DND-41 (cell line): ENCODE results near the gene DDX3X.
"Not testable (repeated sequence)": the region's sequence is repeated elsewhere in the genome, so short reads cannot be mapped to it uniquely, and the experiment has no call there.

Experiments
- ATAC-seq: fragments of 200-7000 bp; cut with Tn5 transposase; 3 replicates; pipeline ENCODE4 v1.9.1; 2021; ENCODE audit warnings: low read depth; ENCODE audit not compliant: insufficient read depth
- DNase-seq: peaks from one replicate; pipeline ENCODE4 v3.0.0-alpha.2; 2020
- H2AFZ ChIP-seq: 2 replicates; pipeline ENCODE4 v1.6.0; 2012; ENCODE audit warnings: low read depth, low read length
- H3K27ac ChIP-seq: 2 replicates; pipeline ENCODE4 v1.5.1; 2012; ENCODE audit warnings: low read length, inconsistent platforms
- H3K27me3 ChIP-seq: fragments of 200-600 bp; sonication (generic); 2 replicates; pipeline ENCODE4 v1.6.0; 2012; ENCODE audit warnings: low read length, mild to moderate bottlenecking, inconsistent platforms; ENCODE audit not compliant: insufficient read depth, poor library complexity
- H3K36me3 ChIP-seq: 2 replicates; pipeline ENCODE4 v1.5.1; 2012; ENCODE audit warnings: low read length, inconsistent platforms; ENCODE audit not compliant: insufficient read depth
- H3K4me1 ChIP-seq: 2 replicates; pipeline ENCODE4 v1.5.1; 2012; ENCODE audit warnings: mild to moderate bottlenecking, low read length; ENCODE audit not compliant: insufficient read depth
- H3K4me2 ChIP-seq: 2 replicates; pipeline ENCODE4 v1.6.0; 2012; ENCODE audit warnings: mild to moderate bottlenecking, moderate library complexity, low read length, inconsistent platforms; ENCODE audit not compliant: insufficient read depth
- H3K4me3 ChIP-seq, 2 experiments: fragments of 200-600 bp in 1 of 2; shearing (Covaris generic) in 1 of 2; 2 replicates each; pipeline ENCODE4 v1.5.1; 2012 to 2016; ENCODE audit warnings: inconsistent platforms in 2 of 2, low read length in 2 of 2, mild to moderate bottlenecking in 2 of 2, low read depth in 1 of 2, moderate library complexity in 1 of 2
- H3K79me2 ChIP-seq: 2 replicates; pipeline ENCODE4 v1.6.0; 2012; ENCODE audit warnings: low read length, inconsistent platforms; ENCODE audit not compliant: insufficient read depth
- H3K9ac ChIP-seq: 2 replicates; pipeline ENCODE4 v1.6.0; 2012; ENCODE audit warnings: low read depth, mild to moderate bottlenecking, inconsistent platforms, low read length, moderate library complexity
- H3K9me3 ChIP-seq: 2 replicates; pipeline ENCODE4 v1.5.1; 2012; ENCODE audit warnings: low read length, moderate library complexity, mild to moderate bottlenecking, inconsistent platforms; ENCODE audit not compliant: insufficient read depth, severe bottlenecking
- H4K20me1 ChIP-seq: 2 replicates; pipeline ENCODE4 v1.6.0; 2012; ENCODE audit warnings: low read length; ENCODE audit not compliant: insufficient read depth
- CTCF ChIP-seq: IDR thresholded peaks from 2 replicates; pipeline ENCODE4 v1.5.1; 2012; ENCODE audit warnings: borderline replicate concordance, low read length, moderate library complexity, mild to moderate bottlenecking; ENCODE audit not compliant: poor library complexity, severe bottlenecking; ENCODE audit errors: extremely low read depth
- EZH2 ChIP-seq: IDR thresholded peaks from 3 replicates; pipeline ENCODE4 v1.6.1; 2012; ENCODE audit warnings: borderline replicate concordance, low read depth, mild to moderate bottlenecking, moderate library complexity, low read length, inconsistent platforms; ENCODE audit not compliant: severe bottlenecking

The DDX3X gene

GRCh38 chrX:41314881-41315280 is 19.1 kb upstream of the DDX3X start:
- H3K9me3 ChIP-seq = no peaks in the 10 kb centered on the region

GRCh38 chrX:41316266-41316665 is 17.7 kb upstream of the DDX3X start:
- not testable (repeated sequence) for H4K20me1 ChIP-seq, H3K36me3 ChIP-seq, H3K27me3 ChIP-seq, H3K4me2 ChIP-seq, DNase-seq, H3K9me3 ChIP-seq, H3K9ac ChIP-seq, H3K79me2 ChIP-seq, H3K4me3 ChIP-seq, H3K4me1 ChIP-seq, ATAC-seq, H3K27ac ChIP-seq, H2AFZ ChIP-seq

More at GRCh38 chrX:41314881-41315280, 19.1 kb upstream of the DDX3X start:
- H3K4me1 ChIP-seq = no peaks in the 10 kb centered on the region
- TF ChIP-seq CTCF (no peak), EZH2 (no peak)
- H4K20me1 ChIP-seq = no peaks in the 10 kb centered on the region
- H3K4me2 ChIP-seq = no peak overlapping the region
- H3K79me2 ChIP-seq = no peaks in the 10 kb centered on the region
- no peak overlapping the region for H3K9ac ChIP-seq
- no peak overlapping the region for H2AFZ ChIP-seq
- no peak overlapping the region for H3K27ac ChIP-seq
- no peak for DNase-seq
- H3K4me3 ChIP-seq = no peak overlapping the region
- ATAC-seq = no peak
- no peaks in the 10 kb centered on the region for H3K27me3 ChIP-seq
- H3K36me3 ChIP-seq = no peaks in the 10 kb centered on the region

GRCh38 chrX:41317477-41318208 is 16.3 kb upstream of the DDX3X start:
- Histone ChIP-seq H3K27ac (no peak overlapping the region), H2AFZ (no peak overlapping the region)
- DNase-seq = no peak

More at GRCh38 chrX:41317477-41318208, 16.3 kb upstream of the DDX3X start:
- H3K79me2 ChIP-seq = no peaks in the 10 kb centered on the region
- H3K27me3 ChIP-seq = no peaks in the 10 kb centered on the region
- no peak overlapping the region for H3K9ac ChIP-seq
- no peak overlapping the region for H3K4me2 ChIP-seq
- H3K4me1 ChIP-seq = no peaks in the 10 kb centered on the region
- no peak for ATAC-seq
- H3K36me3 ChIP-seq = no peaks in the 10 kb centered on the region
- no peaks in the 10 kb centered on the region for H4K20me1 ChIP-seq
- no peaks in the 10 kb centered on the region for H3K9me3 ChIP-seq
- TF ChIP-seq EZH2 (no peak), CTCF (no peak)
- no peak overlapping the region for H3K4me3 ChIP-seq
